Ishikawa (cell line): ENCODE measurements around the gene MRPS23.

ENCODE experiments used
- CEBPB ChIP-seq: IDR thresholded peaks from 2 replicates; pipeline ENCODE4 v1.6.1; 2012
- CREB1 ChIP-seq: IDR thresholded peaks from 2 replicates; pipeline ENCODE4 v1.6.1; 2012; ENCODE audit warnings: low read depth
- EGR1 ChIP-seq: IDR thresholded peaks from 2 replicates; pipeline ENCODE4 v1.6.1; 2012
- EP300 ChIP-seq: IDR thresholded peaks from 2 replicates; pipeline ENCODE4 v1.6.1; 2012; ENCODE audit warnings: borderline replicate concordance
- FOXM1 ChIP-seq: IDR thresholded peaks from 2 replicates; pipeline ENCODE4 v1.6.1; 2012; ENCODE audit warnings: low read depth, borderline replicate concordance
- NFIC ChIP-seq: IDR thresholded peaks from 2 replicates; pipeline ENCODE4 v1.6.1; 2012
- RAD21 ChIP-seq: IDR thresholded peaks from 2 replicates; pipeline ENCODE4 v1.6.1; 2012; ENCODE audit warnings: low read depth
- TAF1 ChIP-seq: IDR thresholded peaks from 2 replicates; pipeline ENCODE4 v1.6.1; 2012; ENCODE audit warnings: low read depth, mild to moderate bottlenecking
- TCF12 ChIP-seq: IDR thresholded peaks from 2 replicates; pipeline ENCODE4 v1.6.1; 2012; ENCODE audit warnings: low read depth
- TEAD4 ChIP-seq: IDR thresholded peaks from 2 replicates; pipeline ENCODE4 v1.6.1; 2012
- YY1 ChIP-seq: IDR thresholded peaks from 2 replicates; pipeline ENCODE4 v1.6.1; 2012; ENCODE audit warnings: low read depth
- ZBTB7A ChIP-seq: IDR thresholded peaks from 2 replicates; pipeline ENCODE4 v1.6.1; 2012; ENCODE audit warnings: low read depth
- TF ChIP-seq, protein P1 (sequence below): IDR thresholded peaks from 2 replicates; pipeline ENCODE4 v1.6.1; 2012
- TF ChIP-seq, protein P2 (sequence below): IDR thresholded peaks from 2 replicates; pipeline ENCODE4 v1.6.1; 2012; ENCODE audit warnings: low read depth, mild to moderate bottlenecking
- TF ChIP-seq, protein P3 (sequence below): IDR thresholded peaks from 2 replicates; pipeline ENCODE4 v1.6.1; 2012

The MRPS23 gene

DNA sequence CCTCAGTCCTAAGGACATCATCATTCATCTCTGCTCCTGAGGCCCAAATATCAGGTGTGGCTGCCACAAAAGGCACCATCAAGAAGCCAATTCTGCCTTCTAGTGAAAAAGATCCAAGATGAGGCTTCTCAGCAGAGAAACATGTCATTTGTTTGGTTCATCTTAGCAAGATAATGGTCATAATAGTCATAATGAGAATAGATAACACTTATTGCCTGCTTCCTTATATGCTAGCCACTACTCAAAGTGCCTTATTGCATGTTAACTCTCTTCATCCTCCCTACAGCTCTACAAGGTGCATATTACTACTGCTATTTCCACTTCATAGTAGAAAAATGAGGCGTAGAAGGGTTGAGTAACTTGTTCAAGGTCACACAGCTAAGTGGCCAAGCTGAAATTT is 45.0 kb upstream of the MRPS23 start:
- TF ChIP-seq EGR1 (no peak), EP300 (no peak), NFIC (no peak), RAD21 (no peak), TEAD4 (no peak), YY1 (no peak), CEBPB (no peak), CREB1 (no peak), FOXM1 (no peak), TAF1 (no peak)
- TF ChIP-seq, protein P1, sequence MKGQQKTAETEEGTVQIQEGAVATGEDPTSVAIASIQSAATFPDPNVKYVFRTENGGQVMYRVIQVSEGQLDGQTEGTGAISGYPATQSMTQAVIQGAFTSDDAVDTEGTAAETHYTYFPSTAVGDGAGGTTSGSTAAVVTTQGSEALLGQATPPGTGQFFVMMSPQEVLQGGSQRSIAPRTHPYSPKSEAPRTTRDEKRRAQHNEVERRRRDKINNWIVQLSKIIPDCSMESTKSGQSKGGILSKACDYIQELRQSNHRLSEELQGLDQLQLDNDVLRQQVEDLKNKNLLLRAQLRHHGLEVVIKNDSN, result no peak
- TF ChIP-seq, protein P2, sequence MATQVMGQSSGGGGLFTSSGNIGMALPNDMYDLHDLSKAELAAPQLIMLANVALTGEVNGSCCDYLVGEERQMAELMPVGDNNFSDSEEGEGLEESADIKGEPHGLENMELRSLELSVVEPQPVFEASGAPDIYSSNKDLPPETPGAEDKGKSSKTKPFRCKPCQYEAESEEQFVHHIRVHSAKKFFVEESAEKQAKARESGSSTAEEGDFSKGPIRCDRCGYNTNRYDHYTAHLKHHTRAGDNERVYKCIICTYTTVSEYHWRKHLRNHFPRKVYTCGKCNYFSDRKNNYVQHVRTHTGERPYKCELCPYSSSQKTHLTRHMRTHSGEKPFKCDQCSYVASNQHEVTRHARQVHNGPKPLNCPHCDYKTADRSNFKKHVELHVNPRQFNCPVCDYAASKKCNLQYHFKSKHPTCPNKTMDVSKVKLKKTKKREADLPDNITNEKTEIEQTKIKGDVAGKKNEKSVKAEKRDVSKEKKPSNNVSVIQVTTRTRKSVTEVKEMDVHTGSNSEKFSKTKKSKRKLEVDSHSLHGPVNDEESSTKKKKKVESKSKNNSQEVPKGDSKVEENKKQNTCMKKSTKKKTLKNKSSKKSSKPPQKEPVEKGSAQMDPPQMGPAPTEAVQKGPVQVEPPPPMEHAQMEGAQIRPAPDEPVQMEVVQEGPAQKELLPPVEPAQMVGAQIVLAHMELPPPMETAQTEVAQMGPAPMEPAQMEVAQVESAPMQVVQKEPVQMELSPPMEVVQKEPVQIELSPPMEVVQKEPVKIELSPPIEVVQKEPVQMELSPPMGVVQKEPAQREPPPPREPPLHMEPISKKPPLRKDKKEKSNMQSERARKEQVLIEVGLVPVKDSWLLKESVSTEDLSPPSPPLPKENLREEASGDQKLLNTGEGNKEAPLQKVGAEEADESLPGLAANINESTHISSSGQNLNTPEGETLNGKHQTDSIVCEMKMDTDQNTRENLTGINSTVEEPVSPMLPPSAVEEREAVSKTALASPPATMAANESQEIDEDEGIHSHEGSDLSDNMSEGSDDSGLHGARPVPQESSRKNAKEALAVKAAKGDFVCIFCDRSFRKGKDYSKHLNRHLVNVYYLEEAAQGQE, result no peak
- TF ChIP-seq, protein P3, sequence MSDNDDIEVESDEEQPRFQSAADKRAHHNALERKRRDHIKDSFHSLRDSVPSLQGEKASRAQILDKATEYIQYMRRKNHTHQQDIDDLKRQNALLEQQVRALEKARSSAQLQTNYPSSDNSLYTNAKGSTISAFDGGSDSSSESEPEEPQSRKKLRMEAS, result no peak

DNA sequence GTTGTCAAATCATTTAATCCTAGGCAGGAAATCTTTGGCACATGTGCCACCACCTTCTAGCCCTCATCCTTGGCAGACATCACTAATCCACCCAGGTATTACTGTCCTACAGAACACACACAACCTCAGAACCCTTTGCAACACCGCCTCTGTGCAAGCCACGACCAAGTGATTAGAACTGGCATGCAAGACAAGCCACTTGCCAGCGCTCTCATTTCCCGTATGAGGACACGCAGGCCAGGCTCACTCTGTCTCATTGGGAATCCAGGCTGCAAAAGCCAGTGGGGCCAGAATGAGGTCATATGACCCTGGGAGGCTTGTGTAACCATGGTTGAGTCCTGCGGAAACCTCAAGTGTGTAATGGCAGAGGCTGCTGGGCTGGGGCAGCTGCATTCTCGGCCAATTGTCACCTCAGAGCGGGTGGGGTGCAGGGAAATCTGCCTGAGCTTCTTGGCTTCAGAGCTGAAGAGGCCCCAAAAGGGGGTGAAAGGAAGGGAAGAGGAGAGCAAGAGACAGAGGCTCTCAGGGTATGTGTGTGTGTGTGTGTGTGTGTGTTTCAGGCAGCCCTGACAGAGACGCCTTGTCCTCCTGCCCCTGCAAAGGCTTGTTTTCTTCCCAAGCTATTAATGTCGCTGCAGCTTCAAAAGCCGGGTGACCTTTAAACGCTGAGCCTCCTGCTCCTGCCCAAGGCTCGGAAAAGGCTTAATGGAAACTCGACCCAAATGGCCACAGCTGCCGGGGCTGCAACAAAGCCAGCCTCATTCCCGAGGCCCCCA is 43.2 kb upstream of the MRPS23 start:
- TF ChIP-seq, protein P2, result no peak
- TF ChIP-seq YY1 (no peak; the same call in 1 of the 2 replicates), TAF1 (no peak), NFIC (no peak; the same call in 1 of the 2 replicates), TEAD4 (peak; percentile 41; the same call in 1 of the 2 replicates), EP300 (0 out of 2 replicates have a peak, but pooled peaks have one; percentile 8), FOXM1 (no peak), CEBPB (0 out of 2 replicates have a peak, but pooled peaks have one; percentile 61), CREB1 (no peak), RAD21 (no peak), ZBTB7A (no peak), EGR1 (no peak), TCF12 (no peak; the same call in 1 of the 2 replicates)
- TF ChIP-seq, protein P3, result no peak; the same call in 1 of the 2 replicates
- TF ChIP-seq, protein P1, result peak; percentile 86

DNA sequence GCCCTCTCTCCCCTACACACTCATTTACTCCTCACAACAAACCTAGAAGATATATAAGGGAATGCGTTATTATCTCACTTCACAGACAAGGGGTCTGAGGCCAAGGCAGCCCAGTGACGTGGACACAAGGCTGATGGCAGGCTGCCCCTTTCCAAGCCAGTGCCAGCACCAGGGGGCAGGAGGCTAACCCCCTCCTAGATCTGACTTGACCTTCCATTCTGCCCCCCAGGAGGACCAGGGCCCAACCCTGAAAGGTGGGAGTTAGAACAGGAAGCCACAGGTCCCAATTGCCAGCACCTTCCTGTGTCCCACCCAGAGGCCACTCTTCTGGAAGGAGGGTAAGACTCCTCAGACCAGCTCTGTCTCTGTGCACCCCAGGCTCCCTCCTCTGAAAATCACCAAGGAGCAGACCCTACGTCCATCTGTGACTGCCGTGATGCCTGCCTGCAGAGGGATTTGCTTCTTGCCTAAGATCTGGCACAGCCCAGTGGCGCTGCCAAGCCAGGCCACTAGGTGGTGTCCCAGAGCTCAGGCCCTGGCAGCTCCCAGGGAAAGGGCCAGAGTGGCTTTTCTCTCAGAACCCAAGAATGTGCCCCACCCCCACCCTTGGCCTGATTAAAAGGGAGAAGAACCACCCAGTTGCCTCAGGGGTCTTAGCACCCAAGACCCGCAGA is 42.4 kb upstream of the MRPS23 start:
- TF ChIP-seq CREB1, result no peak
- TF ChIP-seq FOXM1, result peak; percentile 30; the same call in 1 of the 2 replicates
- peak; percentile 67 for TF ChIP-seq CEBPB
- TF ChIP-seq, protein P1, result peak; percentile 39
- peak; percentile 55 for TF ChIP-seq NFIC
- TF ChIP-seq TAF1, result no peak
- peak; percentile 40; the same call in 1 of the 2 replicates for TF ChIP-seq EP300
- no peak for TF ChIP-seq YY1
- TF ChIP-seq TEAD4, result peak; percentile 77
- no peak for TF ChIP-seq ZBTB7A
- no peak for TF ChIP-seq EGR1
- peak; percentile 63; the same call in 1 of the 2 replicates for TF ChIP-seq TCF12
- TF ChIP-seq, protein P3, result no peak; the same call in 1 of the 2 replicates
- peak; percentile 94 for TF ChIP-seq RAD21
- TF ChIP-seq, protein P2, result no peak
